Body of pancreas (tissue), 4 donors: Measurements from ENCODE around the gene KCNC1. TPM values are rescaled to one million over a fixed set of nuclear protein-coding genes. Genes with fewer than 3 reads are reported as not detected.

Source experiments
- ATAC-seq: fragments of 150-250 bp; one replicate; pipeline ENCODE4 v1.9.1; 2016
- DNase-seq, 4 donors: peaks; one replicate each; pipeline ENCODE4 v3.0.0-alpha.2; 2019
- H3K27ac ChIP-seq, 4 donors: fragments of 200-600 bp; sonication (generic); 1 replicate in 3 of 4; 2 replicates in 1 of 4; pipeline versions ENCODE4 v1.5.1 to v1.6.1; 2016 to 2019; ENCODE audit warnings: mild to moderate bottlenecking in 1 of 4, mixed read lengths in 1 of 4, moderate library complexity in 1 of 4
- H3K27me3 ChIP-seq, 2 donors: fragments of 200-600 bp; sonication (generic); one replicate each; pipeline ENCODE4 v1.6.0; 2016; ENCODE audit warnings: mild to moderate bottlenecking in 1 of 2
- H3K36me3 ChIP-seq, 2 donors: fragments of 200-600 bp; sonication (generic); replicated peaks in 1 of 2; 2 replicates each; pipeline ENCODE4 v1.5.1; 2016; ENCODE audit warnings: low read depth in 2 of 2; ENCODE audit not compliant: insufficient read depth in 1 of 2
- H3K4me1 ChIP-seq: fragments of 200-600 bp; sonication (generic); one replicate; pipeline ENCODE4 v1.6.0; 2016
- H3K4me3 ChIP-seq, 2 donors: fragments of 200-600 bp; sonication (generic); 1 replicate in 1 of 2; 2 replicates in 1 of 2; pipeline ENCODE4 v1.5.1; 2016 to 2019
- H3K9me3 ChIP-seq, 3 donors: fragments of 200-600 bp; sonication (generic); 1 replicate in 2 of 3; 2 replicates in 1 of 3; pipeline ENCODE4 v1.5.1; 2016
- POLR2A ChIP-seq, 3 donors: fragments of 450-650 bp; IDR thresholded peaks; one replicate each; pipeline ENCODE4 v1.6.1; 2016; ENCODE audit warnings: antibody characterized with exemption in 3 of 3, mild to moderate bottlenecking in 2 of 3
- WGBS, 2 donors: methylation state at CpG; one replicate each; pipeline ENCODE4 v1.1.5; 2017; 5-methylcytosine and 5-hydroxymethylcytosine counted together
- intact Hi-C: fragments of 100-400 bp; cut with DNase I; formaldehyde crosslinking; loops from one replicate; pipeline ENCODE4 v1.15.1; 2023
- total RNA-seq, 2 donors: library from RNA; depleted of rRNA; stranded (reverse); fragments of >200 nt; gene quantifications; one replicate each; pipeline ENCODE4 v1.1.0, GENCODE V29; 2016
- TF ChIP-seq, protein P1 (sequence below), 7 experiments: fragments of 450-650 bp in 4 of 7; fragments of 200-600 bp in 3 of 7; sonication (generic) in 3 of 7; IDR thresholded peaks; one replicate each; pipeline ENCODE4 v1.5.1; 2016 to 2019; ENCODE audit warnings: antibody characterized with exemption in 7 of 7

KCNC1 gene
- total RNA-seq, 2 donors from 2014 or later = 0.26 TPM; not detected in 1

DNA sequence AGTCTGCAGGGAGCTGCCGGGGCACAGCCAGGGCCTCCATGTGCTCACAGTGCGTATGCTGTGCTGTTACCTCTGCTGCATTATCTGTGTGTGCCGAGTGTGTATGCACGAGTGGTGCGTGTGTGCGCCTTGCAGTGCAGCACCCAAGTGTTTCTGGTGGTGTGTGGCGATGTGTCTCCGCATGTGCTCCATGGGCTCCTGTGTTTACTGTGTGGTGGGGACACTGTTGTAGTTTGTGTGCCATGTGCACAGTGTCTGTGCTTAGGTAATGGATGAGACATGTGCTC lies 31.4 kb downstream of the KCNC1 start:
- WGBS, 2 donors = 87% methylated on average over 8 of the region's 8 CpGs; no CpG with 5 or more reads in 1 of the 2 donors
- H3K9me3 ChIP-seq = no peaks in the 10 kb centered on the region
- DNase-seq = no peak
- ATAC-seq = no peak
- no peak overlapping the region for H3K27ac ChIP-seq
- no peak overlapping the region for H3K4me3 ChIP-seq
- intact Hi-C loops = loop anchor here (10.0 kb wide), 1 partner anchor 209 kb away; no protein-coding TSS in a partner anchor
- H3K4me1 ChIP-seq = peaks cover 5% of the 10 kb centered on the region
- TF ChIP-seq, protein P1, sequence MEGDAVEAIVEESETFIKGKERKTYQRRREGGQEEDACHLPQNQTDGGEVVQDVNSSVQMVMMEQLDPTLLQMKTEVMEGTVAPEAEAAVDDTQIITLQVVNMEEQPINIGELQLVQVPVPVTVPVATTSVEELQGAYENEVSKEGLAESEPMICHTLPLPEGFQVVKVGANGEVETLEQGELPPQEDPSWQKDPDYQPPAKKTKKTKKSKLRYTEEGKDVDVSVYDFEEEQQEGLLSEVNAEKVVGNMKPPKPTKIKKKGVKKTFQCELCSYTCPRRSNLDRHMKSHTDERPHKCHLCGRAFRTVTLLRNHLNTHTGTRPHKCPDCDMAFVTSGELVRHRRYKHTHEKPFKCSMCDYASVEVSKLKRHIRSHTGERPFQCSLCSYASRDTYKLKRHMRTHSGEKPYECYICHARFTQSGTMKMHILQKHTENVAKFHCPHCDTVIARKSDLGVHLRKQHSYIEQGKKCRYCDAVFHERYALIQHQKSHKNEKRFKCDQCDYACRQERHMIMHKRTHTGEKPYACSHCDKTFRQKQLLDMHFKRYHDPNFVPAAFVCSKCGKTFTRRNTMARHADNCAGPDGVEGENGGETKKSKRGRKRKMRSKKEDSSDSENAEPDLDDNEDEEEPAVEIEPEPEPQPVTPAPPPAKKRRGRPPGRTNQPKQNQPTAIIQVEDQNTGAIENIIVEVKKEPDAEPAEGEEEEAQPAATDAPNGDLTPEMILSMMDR (IDR thresholded peaks at IDR 0.05) = no peak
- no peak for TF ChIP-seq POLR2A (IDR thresholded peaks at IDR 0.05)
- H3K36me3 ChIP-seq = no peaks in the 10 kb centered on the region
- H3K27me3 ChIP-seq = no peaks in the 10 kb centered on the region

DNA sequence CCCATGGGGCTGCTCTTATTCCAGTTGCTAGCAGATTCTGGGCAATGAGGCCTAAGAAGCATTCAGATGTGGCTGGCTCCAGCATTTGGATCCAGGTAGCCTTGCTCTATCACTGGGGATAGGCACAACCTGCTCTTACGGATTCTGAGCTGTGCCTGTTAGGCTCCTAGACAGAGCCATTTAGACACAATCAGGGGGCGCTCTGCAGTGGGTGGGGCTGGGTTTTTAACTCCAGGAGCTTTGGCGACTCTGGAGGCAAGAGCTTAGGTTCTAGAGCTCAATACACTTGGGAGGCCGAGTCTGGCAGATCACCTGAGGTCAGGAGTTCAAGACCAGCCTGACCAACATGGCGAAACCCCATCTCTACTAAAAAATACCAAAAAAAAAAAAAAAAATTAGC lies 32.0 kb downstream of the KCNC1 start:
- H3K27me3 ChIP-seq = no peaks in the 10 kb centered on the region
- intact Hi-C loops = loop anchor here (10.0 kb wide), 1 partner anchor 208 kb away; no protein-coding TSS in a partner anchor
- H3K4me3 ChIP-seq = no peak overlapping the region
- no peak overlapping the region for H3K27ac ChIP-seq
- no peak for TF ChIP-seq POLR2A (IDR thresholded peaks at IDR 0.05)
- TF ChIP-seq, protein P1 (IDR thresholded peaks at IDR 0.05) = no peak
- no peak for DNase-seq
- H3K4me1 ChIP-seq = peaks cover 5% of the 10 kb centered on the region
- no peak for ATAC-seq
- WGBS, 2 donors = 64 to 75% methylated on average over 5 of the region's 5 CpGs
- H3K36me3 ChIP-seq = no peaks in the 10 kb centered on the region
- no peaks in the 10 kb centered on the region for H3K9me3 ChIP-seq

DNA sequence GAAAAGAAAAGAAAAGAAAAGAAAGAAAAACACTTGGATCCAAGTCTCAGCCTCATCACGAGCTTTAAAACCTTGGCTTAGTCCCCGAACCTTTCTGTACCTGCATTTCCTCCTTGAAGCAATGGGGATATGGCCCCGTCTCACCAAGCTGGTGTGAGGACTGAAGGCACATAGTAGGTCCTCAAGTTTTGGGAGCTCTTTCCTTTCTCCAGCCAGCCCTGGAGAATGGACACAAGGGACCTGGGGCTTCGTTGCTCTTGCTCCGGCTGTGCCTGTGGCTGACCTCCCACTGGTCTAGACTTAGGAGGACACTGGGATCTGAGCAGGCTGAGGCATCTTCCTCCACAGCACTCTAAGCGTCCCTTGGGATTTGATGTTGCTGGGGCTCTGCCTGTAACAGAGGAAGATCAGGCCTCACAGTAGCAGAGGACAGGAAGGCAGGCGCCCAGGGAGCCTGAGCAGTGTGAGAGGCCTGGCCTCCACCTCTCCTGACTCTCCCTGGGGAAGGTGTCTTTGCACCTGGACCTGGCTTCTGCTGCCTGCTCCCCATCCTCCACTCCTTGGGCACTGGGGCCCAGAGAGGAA lies 32.8 kb downstream of the KCNC1 start:
- WGBS, 2 donors = 85 to 88% methylated on average over 5 to 7 of the region's 7 CpGs
- TF ChIP-seq, protein P1 (IDR thresholded peaks at IDR 0.05) = no peak
- no peak for TF ChIP-seq POLR2A (IDR thresholded peaks at IDR 0.05)

DNA sequence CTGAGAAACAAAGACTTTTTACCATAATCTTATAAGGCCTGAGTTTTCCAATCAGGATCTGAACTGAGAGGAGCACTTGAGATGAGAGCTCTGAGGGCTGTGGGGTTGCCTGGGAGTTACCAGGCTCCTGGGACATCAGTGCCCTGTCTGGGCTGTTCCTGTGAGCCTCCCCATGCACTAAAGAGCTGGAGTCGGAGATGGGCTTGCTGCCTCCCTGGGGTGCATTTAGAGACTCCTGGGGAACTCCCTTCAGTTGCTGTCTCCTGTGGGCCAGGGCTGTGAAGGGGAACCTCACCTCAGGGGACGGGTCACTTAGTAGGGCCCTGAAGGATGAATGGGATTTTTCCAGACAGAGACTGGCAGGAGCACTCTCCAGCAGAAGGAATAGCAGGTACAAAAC lies 33.3 kb downstream of the KCNC1 start:
- TF ChIP-seq, protein P1 (IDR thresholded peaks at IDR 0.05) = no peak
- TF ChIP-seq POLR2A (IDR thresholded peaks at IDR 0.05) = no peak
- 73 to 87% methylated on average over 2 of the region's 2 CpGs for WGBS, 2 donors
- intact Hi-C loops = loop anchor here (10.0 kb wide), 1 partner anchor 207 kb away; no protein-coding TSS in a partner anchor
- Histone ChIP-seq H3K27ac (no peak overlapping the region), H3K4me3 (no peak overlapping the region), H3K27me3 (no peaks in the 10 kb centered on the region), H3K36me3 (no peaks in the 10 kb centered on the region), H3K4me1 (peaks cover 5% of the 10 kb centered on the region), H3K9me3 (no peaks in the 10 kb centered on the region)
- DNase-seq (no peak), ATAC-seq (no peak)

More for the DNA sequence above, 32.8 kb downstream of the KCNC1 start:
- no peak overlapping the region for H3K4me3 ChIP-seq
- no peaks in the 10 kb centered on the region for H3K27me3 ChIP-seq
- DNase-seq (no peak), ATAC-seq (no peak)
- H3K36me3 ChIP-seq = no peaks in the 10 kb centered on the region
- intact Hi-C loops = loop anchor here (10.0 kb wide), 1 partner anchor 207 kb away; no protein-coding TSS in a partner anchor
- no peak overlapping the region for H3K27ac ChIP-seq
- no peaks in the 10 kb centered on the region for H3K9me3 ChIP-seq
- peaks cover 5% of the 10 kb centered on the region for H3K4me1 ChIP-seq

DNA sequence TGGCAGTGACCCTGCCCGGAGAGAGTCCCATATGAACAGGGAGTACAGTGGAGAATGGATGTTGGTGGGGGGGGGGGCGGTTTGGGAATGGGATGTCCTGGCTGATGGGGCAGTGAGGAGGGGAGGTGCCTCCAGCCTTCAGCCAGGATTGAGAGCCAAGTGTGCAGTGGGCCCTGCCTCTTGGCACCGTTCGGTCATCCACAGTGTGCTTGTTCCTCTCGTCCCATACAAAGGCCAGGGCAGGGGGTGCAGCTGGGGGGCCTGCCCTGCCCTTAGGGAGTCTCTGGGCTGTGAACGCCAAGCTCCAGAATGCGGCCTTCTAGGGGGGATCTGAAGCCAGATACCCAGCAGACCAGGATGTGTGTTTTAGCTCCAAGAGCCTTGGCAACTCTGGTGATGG lies 34.0 kb downstream of the KCNC1 start:
- H3K9me3 ChIP-seq = no peaks in the 10 kb centered on the region
- H3K4me3 ChIP-seq = no peak overlapping the region
- no peak for TF ChIP-seq POLR2A (IDR thresholded peaks at IDR 0.05)
- TF ChIP-seq, protein P1 (IDR thresholded peaks at IDR 0.05) = no peak
- H3K4me1 ChIP-seq = peaks cover 5% of the 10 kb centered on the region
- no peak overlapping the region for H3K27ac ChIP-seq
- intact Hi-C loops = loop anchor here (10.0 kb wide), 1 partner anchor 206 kb away; no protein-coding TSS in a partner anchor
- no peak for DNase-seq
- WGBS, 2 donors = 93 to 96% methylated on average over 5 to 6 of the region's 7 CpGs
- ATAC-seq = no peak
- H3K36me3 ChIP-seq = no peaks in the 10 kb centered on the region
- H3K27me3 ChIP-seq = no peaks in the 10 kb centered on the region
